Activated CD4-positive, alpha-beta T cell treated with anti-CD3 and anti-CD28 coated beads, Interleukin-2, amount 50 U/mL, for 16 hours (primary cell): ENCODE results near the gene CASP8AP2.
"Not testable (repeated sequence)": the region's sequence is repeated elsewhere in the genome, so short reads cannot be mapped to it uniquely, and the experiment has no call there.

ENCODE experiments used
- DNase-seq: peaks from one replicate; pipeline ENCODE4 v3.0.0-alpha.2; 2020

The CASP8AP2 gene

DNA sequence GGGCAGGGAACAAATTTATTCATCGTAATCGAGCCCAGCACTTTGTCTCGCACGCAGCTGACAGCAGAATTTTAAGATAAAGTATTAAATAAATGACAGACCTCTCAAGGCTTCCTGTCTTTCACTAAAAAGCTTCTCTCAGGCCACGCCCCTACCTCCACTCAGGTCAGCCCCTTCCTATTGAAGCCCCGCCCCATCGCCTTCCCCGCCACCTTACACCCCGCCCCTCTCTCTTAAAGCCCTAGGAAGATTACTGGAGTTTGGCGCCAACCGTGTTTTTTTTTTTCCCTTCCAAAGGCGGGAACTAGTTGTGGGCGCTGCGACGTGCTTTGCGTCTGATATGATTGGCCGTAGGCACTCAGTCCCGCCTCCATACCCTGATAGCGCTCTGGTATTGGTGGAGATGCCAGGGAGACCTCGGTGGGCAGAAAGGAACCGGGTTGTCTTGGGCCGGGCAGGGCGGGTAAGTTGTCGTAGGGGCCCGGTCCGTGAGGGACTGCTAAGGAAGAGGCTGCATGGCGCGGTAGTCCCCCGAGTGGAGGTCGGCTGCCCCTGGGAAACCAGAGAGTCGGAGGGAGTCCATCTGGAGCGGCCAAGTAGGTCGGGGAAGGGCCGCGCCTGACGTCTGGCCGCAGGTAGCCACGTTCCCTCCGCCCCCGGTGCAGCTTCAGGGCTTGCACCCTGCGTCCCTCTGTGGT lies at the start of gene CASP8AP2:
Gene CASP8AP2, plus strand, starts transcription at position 409 of the 698 bp plus-strand sequence.
- peak; percentile 96 for DNase-seq

DNA sequence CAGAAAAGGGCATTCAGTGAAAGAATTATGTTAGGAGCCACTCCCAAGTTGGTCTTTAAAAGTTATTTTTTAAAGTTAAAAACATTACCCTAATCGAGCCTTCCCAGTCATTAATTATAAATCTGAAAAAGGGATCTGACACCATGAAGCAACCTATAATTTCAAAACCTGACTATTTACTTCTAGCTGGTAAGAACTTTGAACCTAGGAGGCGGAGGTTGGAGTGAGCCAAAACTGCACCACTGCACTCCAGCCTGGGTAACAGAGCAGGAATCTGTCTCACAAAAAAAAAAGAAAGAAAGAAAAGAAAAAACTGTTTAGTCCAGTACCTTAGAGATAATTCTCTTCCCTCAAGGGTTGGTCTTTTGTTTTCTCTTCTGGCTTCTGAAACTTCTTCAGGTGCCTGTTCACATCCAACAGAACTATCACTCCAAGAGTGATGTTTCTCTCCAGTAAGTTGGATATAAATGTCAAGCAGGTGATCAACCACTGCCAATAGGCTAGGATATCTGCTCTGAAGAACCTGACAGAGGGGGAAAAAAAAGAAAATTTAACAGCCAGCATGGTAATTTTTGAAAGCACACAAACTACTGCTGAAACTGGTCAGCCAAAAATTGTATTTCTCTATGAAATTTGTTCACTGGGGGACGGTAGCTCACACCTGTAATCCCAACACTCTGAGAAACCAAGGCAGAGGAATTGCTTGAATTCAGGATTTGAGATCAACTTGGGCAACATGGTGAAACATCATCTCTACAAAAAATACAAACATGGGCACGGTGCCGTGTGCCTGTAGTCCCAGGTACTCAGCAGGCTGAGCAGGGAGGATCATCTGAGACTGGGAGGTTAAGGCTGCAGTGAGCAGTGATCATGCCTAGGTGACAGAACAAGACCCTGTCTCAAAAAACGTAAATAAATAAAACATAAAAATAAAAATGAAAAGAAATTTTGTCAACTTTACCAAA lies 48.3 kb upstream of the CASP8AP2 start:
- DNase-seq: no peak

DNA sequence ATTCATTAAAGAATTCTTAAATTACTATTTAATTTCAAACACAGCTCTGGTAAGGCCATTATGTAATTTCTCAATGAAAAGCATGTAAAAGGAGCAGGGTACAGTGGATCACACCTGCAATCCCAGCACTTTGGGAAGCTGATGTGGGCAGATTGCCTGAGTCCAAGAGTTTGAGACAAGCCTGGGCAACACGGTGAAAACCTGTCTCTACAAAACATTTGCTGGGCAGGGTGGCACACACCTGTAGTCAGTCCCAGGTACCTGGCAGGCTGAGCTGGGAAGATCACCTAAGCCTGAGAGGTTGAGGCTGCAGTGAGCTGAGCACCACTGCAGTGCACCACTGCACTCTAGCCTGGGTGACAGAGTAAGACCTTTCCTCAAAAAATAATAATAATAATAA lies 47.5 kb upstream of the CASP8AP2 start:
- DNase-seq: no peak

DNA sequence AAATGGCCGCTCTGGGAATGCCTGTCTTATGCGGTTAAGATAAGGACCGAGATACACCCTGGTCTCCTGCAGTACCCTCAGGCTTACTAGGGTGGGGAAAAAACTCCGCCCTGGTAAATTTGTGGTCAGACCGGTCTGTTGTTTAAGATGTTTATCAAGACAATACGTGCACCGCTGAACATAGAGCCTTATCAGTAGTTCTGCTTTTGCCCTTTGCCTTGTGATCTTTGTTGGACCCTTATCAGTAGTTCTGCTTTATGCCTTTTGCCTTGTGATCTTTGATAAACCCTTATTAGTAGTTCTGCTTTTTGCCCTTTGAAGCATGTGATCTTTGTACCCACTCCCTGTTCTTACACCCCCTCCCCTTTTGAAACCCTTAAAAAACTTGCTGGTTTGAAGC lies 46.4 kb upstream of the CASP8AP2 start:
- not testable (repeated sequence) for DNase-seq

DNA sequence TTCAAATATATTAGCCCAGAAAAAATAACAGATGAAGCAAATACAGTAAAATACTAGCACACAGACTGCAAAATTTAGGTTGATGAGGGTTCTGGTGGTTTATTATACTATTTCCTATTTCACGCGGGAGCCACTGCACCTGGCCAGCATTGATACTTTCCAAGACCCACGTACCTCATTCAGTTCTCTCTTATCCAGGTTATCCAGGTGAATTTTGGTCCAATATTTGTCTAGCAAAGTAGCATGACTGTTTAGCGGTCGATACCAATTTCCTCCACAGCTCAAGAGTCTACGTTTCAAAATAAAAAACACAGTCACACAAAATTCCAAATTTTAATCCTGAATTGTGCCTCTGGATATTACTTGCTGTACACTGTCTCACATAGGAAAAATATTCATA lies 44.8 kb upstream of the CASP8AP2 start:
- DNase-seq: no peak

DNA sequence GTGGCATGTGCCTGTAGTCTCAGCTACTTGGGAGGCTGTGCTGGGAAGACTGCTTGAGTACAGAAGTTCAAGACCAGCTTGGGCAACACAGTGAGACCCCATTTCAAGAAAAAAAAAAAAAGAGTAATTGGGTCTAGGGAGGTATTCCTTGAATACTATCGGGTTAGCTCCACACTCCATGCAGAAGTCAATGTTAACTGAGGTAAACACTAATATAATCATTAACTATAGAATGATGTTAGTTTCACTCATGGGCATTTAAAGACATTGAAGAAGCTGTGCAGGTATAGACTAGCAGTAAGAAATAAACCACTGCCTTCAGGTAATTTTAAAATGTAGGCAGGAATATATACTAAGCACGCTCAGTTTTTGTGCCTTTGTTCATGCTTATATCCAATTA lies 42.7 kb upstream of the CASP8AP2 start:
- no peak for DNase-seq

DNA sequence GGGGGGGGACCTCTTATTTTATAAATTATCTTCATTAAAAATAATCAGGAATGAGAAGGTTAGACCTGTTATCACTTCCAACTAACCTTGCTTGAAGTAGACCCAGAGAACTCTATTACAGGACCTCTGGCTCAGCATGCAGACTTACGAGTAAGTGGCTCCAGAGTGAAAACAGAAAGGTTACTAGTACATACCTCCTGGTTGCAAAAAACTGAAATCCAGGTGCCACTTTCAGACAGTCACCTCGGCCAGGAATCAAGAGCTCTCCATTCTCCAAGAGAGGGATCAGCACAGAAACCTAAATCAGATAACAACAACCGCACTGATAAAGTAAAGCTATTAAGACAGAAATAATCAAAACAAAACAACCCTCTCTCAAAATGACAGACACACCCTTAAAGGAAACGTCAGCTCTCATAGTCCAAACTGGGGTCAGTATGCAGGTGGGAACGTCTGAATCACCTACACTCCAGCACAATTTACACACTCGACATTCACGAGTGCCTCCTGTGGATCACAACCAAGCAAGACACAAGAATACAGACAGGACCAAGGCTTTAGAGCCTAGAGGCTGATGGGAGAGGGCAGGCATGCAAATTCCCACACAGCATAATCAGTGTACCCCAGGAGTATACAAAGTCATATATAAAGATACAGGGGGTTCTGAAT lies 41.9 kb upstream of the CASP8AP2 start:
- no peak for DNase-seq

DNA sequence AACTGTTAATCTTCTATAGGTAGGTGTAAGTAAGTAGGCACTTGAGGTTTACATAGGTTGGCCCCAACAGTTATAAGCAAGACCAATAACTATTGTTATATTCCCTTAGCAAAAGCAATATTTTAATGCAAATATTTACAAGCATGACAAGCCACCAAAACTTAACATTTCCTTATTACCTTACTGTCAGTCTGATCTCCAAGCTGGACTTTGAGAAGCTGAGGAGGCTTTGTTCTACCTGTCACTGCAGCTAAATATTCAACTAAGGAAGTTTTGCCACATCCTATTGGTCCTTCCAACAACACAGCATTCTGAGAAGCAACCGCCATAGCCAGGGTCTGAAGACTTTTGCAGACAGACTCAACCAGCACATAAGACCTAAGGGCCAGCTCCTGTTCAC lies 39.7 kb upstream of the CASP8AP2 start:
- DNase-seq: no peak

DNA sequence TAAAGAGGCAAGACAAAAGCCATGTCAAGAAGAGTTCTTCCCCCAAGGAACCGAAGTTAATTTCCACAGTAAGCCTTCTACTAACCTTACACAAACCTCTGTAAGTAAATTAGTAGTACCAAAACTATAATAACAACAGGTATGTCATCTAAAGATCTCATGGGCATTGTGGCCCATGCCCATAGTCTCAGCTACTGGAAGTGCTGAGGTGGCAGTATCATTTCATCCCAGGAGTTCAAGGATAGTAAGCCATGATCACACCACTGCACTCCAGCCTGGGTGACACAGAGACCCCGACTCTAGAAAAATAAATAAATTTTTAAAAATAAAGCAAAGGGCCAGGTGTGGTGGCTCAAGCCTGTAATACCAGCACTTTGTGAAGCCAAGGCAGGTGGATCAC lies 39.3 kb upstream of the CASP8AP2 start:
- no peak for DNase-seq

DNA sequence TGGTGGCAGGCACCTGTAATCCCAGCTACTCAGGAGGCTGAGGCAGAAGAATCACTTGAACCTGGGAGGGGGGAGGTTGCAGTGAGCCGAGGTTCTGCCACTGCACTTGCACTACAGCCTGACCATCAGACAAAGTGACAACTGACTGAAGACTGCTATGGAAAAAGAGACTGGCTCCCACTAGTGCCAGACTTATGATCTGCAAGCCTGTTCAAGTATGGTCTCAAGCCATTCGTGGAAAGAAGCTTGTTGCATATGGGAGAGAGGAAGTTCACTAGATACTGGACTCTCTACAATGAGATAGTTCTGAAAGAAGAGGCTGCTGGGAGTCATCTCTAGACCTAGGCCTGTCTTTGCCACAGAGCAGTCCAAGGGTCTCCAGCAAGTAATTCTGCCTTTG lies 36.8 kb upstream of the CASP8AP2 start:
- DNase-seq: peak; percentile 36

DNA sequence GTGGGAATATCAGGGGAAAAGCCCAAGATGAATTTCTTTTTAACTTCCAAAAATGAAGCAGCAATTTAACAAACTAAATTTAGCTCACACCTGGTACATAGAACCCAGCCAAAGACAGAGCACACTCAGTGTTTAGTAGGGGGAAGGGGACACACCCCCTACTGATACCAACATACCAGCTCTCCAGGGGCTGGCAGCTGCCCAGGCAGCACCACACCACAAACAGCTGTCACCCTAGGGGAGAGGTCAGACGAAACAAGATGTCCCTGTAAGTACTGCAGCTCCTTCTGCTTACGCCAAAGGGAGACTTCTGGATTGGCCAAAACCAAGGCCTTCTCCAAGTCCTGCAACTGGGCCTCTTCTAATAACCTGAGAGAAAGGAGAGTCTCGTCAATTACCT lies 36.1 kb upstream of the CASP8AP2 start:
- DNase-seq: no peak

DNA sequence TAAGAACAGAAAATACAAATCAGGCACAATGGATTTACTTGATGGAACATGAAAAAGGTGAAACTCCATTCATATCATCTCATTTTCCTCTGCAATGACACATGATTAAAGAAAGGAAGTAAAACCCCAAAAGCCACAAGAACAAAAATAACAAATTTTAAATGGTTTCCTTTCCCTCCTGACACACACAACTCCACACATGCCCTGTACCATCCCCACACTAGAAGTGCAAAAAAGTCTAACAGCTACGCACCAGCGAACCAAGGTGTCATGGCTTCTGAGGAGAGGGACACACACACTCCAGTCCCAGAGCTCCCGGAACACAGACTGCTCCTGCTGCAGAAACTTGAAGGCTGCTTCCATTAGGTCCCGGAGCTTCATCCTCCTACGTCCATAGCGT lies 35.4 kb upstream of the CASP8AP2 start:
- peak; percentile 36 for DNase-seq

DNA sequence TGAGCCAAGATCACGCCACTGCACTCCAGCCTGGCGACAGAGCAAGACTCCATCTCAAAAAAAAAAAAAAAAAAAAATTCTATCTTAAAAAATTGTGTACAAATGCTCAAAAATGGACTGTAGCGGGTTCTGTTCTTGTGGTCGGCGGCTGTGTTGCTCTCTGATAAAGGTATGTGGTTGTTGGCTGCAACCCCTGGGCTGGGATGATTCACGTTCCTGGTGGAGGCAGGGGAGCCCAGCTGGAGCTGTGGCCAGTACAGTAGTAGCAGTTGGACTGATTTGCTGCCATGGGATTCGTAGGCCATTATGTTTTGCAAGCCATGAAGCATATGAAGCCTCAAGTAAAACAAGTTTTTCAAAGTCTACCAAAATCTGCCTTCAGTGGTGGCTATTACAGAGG lies 32.4 kb upstream of the CASP8AP2 start:
- DNase-seq: no peak

DNA sequence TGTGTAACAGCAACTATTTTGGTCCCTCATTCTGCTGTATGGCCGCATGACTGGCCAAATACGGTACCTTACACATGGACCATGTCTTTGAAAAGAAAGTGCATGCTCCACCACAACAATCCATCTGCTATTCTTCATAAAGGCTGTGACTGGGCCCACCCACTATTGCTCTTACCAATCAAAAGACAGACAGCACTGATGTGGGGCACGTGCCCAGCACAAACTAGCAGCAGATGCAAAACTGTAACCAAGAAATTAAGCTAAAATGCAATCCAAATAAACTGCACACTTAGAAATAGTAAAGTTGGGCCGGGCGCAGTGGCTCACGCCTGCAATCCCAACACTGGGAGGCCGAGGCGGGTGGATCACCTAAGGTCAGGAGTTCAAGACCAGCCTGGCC lies 30.6 kb upstream of the CASP8AP2 start:
- DNase-seq: no peak

DNA sequence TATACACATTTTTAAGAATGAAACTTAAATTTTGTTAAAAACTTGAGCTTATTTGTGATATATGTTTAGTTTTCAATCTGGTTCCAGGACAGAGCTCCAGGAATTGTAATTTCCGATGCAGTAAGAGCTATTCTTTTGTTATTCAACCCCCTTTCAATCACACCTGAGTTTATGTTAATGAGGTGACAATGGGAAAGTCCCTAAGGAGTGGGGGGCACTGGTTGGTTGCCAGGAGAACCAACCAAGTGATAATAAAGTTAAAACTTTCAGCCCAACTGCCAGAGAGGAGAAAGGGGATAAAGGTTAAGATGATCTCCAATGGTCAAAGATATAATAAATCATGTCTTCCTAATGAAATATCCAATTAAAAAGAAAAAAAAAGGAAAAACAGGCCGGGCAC lies 29.9 kb upstream of the CASP8AP2 start:
- no peak for DNase-seq

DNA sequence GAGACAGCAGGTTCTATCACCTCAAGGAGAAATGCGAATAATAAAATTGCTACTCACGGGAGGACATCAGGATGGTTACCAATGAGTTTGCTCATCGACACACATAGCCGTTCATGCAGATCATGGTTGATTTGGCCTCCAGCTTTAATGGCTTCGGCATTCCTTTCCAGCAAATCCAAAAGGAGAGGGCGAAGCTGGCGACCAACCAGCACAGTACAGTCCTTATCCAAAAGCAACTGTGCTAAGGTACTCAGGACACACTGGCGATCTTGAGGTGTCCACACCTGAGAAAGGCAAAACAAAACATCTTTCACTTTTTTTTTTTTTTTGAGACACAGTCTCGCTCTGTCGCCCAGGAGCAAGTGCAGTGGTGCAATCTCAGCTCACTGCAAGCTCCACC lies 26.4 kb upstream of the CASP8AP2 start:
- no peak for DNase-seq

DNA sequence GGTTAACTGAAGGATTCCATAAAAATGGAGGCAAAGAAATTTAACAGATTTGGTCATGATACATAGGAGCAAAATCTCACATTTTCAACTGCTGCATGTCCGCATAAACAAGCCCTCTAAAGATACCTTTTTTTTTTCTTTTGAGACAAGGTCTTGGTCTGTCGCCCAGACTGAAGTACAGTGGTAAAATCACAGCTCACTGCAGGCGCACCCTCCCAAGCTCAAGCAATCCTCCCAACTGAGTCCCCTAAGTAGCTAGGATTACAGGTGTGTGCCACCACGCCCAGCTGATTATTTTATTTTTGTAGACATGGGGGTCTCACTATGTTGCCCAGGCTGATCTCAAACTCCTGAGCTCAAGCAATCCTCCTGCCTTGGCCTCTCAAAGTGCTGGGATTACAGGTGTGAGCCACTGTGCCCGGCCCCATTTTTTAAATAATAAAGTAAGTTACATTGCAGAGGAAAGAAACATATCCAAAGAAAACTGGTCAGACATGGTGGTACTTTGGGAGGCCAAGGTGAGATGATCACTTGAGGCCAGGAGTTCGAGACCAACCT lies 23.8 kb upstream of the CASP8AP2 start:
- no peak for DNase-seq

DNA sequence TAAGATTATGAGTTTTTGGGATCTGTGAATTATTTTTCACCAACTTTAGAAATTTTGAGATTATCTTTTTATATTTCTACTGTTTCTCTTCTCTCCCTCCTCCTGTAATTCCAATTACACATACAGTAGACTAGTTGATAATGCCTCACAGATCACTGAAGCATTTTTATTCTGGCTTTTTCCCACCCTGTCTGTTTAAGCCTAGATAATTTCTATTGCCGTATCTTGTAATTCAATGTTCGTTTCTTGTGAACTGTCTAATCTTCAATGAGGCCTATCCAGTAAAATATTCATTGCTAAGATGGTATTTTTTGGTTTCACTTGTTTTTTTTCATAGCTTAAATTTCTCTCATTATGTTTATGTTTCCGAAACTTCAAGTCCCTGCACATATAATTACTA lies 22.1 kb upstream of the CASP8AP2 start:
- DNase-seq: no peak

DNA sequence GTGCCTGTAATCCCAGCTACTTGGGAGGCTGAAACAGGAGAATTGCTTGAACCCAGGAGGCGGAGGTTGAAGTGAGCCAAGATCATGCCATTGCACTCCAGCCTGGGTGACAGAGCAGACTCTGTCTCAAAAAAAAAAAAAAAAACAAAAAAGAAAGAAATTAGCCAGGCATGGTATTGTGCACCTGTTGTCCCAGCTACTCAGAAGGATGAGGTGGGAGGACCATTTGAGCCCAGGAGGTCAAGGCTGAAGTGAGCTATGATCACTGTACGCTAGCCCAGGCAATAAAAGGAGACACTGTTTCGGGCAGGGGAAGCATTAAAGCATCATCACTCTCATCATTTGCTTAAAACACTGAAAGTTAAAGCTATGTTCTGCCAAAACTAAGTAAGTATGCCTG lies 16.3 kb upstream of the CASP8AP2 start:
- not testable (repeated sequence) for DNase-seq

DNA sequence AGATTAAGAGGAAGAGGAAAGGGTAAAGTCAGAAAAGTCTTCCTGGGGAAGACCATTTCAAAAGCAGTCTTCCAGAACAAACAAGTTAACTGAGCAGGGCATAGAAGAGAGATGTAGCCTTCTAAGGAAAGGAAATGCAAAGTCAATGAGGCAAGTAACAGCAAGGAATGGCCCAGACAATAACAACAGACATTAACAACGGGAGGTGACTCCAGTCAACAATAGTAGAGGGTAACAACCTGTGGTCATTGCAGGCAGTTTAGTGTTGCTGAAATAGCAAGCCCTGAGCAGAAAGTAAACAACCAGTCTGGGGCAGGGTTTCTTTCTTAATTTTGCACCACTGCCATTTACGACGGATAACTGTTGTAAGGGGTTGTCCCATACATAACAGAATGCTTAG lies 12.2 kb upstream of the CASP8AP2 start:
- no peak for DNase-seq

DNA sequence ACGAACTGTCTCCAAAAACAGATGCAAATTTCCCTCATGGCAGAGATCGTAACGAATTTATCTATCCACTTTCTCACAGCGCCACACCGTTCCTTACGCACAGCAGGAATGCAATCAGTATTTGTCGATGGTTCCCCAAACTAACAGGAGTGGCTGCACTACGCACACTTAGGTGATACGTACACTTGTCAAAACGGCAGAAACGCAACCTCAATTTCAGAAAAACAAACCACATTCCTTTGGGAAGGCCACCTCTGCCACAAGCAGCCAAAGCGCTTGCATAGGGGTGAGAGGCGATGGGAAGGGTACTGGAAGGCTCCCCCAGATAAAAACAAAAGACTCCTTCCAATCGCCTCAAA lies 10.7 kb upstream of the CASP8AP2 start:
- peak; percentile 28 for DNase-seq

DNA sequence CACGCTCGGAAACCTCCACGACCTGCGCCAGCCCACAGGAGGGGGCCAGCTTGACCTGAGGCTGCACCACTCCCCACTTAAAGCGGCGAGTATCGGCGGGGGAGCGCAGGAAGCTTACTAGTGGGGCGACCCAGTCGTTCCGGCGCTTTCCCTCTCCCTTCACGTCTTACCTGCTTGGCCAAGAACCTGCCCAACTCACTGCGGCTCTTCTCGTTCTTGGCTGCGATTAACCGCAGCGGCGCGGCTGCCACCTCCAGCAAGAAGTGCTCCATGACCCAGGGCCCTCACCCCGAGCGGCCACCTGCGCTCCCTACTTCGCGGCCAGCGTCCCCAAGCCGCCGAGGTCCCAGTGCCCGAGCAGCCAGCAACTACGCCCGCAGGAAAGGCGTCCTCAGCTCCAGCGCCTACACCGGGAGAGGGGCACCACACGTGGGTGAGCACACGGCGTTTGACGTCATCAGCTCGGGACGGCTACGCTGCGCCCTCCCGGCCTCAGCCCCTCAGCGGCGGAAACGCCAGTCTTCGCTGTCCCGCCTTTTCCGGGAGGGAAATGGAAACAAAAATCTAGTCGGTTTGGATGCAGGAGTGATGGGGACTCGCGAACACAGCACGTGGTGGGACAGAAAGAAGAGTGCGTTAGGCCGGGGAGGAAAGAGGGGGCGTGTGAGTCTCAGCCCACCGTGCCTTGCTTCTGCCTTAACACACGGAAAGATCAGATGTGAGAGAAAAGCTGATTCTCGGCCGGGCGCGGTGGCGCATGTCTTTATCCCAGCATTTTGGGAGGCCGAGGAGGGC lies 10.1 kb upstream of the CASP8AP2 start, which contains the start of gene MDN1:
Gene MDN1, minus strand, starts transcription at position 459 of the 795 bp plus-strand sequence. Its CDS starts 187 bp downstream, at position 272.
- peak; percentile 94 for DNase-seq
